ENCODE measurements around the gene SUCLA2.

- no peak for TF ChIP-seq POLR2A (IDR thresholded peaks at IDR 0.05; ENCODE audit: low read length)
- TF ChIP-seq GATA1 (IDR thresholded peaks at IDR 0.05; ENCODE audit: low read depth, low read length) = no peak
These were observed 36.2 kb downstream of the SUCLA2 start for GRCh38 chr13:47964863-47965262.
